Measurements from ENCODE around the gene NRXN3. TPM values are rescaled to one million over a fixed set of nuclear protein-coding genes. Genes with fewer than 3 reads are reported as not detected.

The NRXN3 gene
- total and polyA plus RNA-seq, 2 experiments from 2014 or later = 1.0 to 1.8 TPM

DNA sequence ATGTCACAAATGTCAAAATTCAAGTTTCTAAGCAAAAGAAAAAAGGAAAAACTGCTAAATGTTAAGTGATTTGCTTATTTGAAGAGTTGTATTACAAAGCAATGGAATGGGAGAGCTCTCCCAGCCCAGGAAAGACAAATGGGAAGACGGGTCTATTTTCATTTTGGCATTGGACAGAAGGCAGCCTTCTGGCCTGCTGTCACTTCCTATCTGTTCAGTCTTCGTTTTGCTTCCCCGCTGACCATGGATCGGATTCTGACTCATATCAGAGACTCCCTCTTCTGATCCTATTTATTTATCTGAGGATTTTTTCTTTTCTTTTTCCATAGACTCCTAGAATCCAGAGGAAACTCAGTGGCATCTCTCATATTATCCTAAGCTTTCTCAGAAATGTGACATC, 1406.3 kb downstream of the NRXN3 start:
- Mint-ChIP-seq H3K9me3 (no peaks in the 10 kb centered on the region), H3K4me1 (peaks cover 34% of the 10 kb centered on the region), H3K4me3 (no peak overlapping the region), H3K27ac (no peak overlapping the region), H3K36me3 (ENCODE audit: low read depth) (no peaks in the 10 kb centered on the region), H3K27me3 (ENCODE audit: insufficient read depth, low read depth, poor library complexity) (no peaks in the 10 kb centered on the region)
- Histone ChIP-seq H3K27ac (ENCODE audit: low read depth) (no peak overlapping the region), H2AFZ (no peak overlapping the region), H3F3A (replicated peaks; ENCODE audit: low read depth) (no peaks in the 10 kb centered on the region), H3K27me3 (ENCODE audit: insufficient read depth) (no peaks in the 10 kb centered on the region), H4K20me1 (replicated peaks; ENCODE audit: insufficient read depth) (no peaks in the 10 kb centered on the region), H3K36me3 (ENCODE audit: insufficient read depth) (no peaks in the 10 kb centered on the region), H3K4me3 (no peak overlapping the region), H3K79me2 (replicated peaks; ENCODE audit: insufficient read depth) (no peaks in the 10 kb centered on the region), H3K9me2 (ENCODE audit: insufficient read depth) (no peaks in the 10 kb centered on the region), H3K4me1 (ENCODE audit: insufficient read depth) (0 out of 2 replicates have a peak, but pooled peaks cover 4% of the 10 kb centered on the region), H3K4me2 (no peak overlapping the region)
- no peak for DNase-seq (ENCODE audit: low spot score)
- ATAC-seq = no peak
- TF ChIP-seq STAT1 (IDR thresholded peaks at IDR 0.05; ENCODE audit: unreplicated experiment) (no peak), POLR2AphosphoS5 (IDR thresholded peaks at IDR 0.05; ENCODE audit: low read depth) (no peak), ZNF331 (CRISPR knock-in tag; IDR thresholded peaks at IDR 0.05; ENCODE audit: low read depth) (no peak), EZH2 (IDR thresholded peaks at IDR 0.05; ENCODE audit: low read depth, unreplicated experiment) (no peak), JUNB (IDR thresholded peaks at IDR 0.05; ENCODE audit: unreplicated experiment) (no peak), CREB1 (CRISPR knock-in tag; IDR thresholded peaks at IDR 0.05; ENCODE audit: low read depth) (no peak), ZNF114 (CRISPR knock-in tag; IDR thresholded peaks at IDR 0.05) (no peak), NANOG (IDR thresholded peaks at IDR 0.05; ENCODE audit: borderline replicate concordance) (no peak), EZH2phosphoT487 (IDR thresholded peaks at IDR 0.05; ENCODE audit: unreplicated experiment) (no peak)
- TF ChIP-seq, protein P1, sequence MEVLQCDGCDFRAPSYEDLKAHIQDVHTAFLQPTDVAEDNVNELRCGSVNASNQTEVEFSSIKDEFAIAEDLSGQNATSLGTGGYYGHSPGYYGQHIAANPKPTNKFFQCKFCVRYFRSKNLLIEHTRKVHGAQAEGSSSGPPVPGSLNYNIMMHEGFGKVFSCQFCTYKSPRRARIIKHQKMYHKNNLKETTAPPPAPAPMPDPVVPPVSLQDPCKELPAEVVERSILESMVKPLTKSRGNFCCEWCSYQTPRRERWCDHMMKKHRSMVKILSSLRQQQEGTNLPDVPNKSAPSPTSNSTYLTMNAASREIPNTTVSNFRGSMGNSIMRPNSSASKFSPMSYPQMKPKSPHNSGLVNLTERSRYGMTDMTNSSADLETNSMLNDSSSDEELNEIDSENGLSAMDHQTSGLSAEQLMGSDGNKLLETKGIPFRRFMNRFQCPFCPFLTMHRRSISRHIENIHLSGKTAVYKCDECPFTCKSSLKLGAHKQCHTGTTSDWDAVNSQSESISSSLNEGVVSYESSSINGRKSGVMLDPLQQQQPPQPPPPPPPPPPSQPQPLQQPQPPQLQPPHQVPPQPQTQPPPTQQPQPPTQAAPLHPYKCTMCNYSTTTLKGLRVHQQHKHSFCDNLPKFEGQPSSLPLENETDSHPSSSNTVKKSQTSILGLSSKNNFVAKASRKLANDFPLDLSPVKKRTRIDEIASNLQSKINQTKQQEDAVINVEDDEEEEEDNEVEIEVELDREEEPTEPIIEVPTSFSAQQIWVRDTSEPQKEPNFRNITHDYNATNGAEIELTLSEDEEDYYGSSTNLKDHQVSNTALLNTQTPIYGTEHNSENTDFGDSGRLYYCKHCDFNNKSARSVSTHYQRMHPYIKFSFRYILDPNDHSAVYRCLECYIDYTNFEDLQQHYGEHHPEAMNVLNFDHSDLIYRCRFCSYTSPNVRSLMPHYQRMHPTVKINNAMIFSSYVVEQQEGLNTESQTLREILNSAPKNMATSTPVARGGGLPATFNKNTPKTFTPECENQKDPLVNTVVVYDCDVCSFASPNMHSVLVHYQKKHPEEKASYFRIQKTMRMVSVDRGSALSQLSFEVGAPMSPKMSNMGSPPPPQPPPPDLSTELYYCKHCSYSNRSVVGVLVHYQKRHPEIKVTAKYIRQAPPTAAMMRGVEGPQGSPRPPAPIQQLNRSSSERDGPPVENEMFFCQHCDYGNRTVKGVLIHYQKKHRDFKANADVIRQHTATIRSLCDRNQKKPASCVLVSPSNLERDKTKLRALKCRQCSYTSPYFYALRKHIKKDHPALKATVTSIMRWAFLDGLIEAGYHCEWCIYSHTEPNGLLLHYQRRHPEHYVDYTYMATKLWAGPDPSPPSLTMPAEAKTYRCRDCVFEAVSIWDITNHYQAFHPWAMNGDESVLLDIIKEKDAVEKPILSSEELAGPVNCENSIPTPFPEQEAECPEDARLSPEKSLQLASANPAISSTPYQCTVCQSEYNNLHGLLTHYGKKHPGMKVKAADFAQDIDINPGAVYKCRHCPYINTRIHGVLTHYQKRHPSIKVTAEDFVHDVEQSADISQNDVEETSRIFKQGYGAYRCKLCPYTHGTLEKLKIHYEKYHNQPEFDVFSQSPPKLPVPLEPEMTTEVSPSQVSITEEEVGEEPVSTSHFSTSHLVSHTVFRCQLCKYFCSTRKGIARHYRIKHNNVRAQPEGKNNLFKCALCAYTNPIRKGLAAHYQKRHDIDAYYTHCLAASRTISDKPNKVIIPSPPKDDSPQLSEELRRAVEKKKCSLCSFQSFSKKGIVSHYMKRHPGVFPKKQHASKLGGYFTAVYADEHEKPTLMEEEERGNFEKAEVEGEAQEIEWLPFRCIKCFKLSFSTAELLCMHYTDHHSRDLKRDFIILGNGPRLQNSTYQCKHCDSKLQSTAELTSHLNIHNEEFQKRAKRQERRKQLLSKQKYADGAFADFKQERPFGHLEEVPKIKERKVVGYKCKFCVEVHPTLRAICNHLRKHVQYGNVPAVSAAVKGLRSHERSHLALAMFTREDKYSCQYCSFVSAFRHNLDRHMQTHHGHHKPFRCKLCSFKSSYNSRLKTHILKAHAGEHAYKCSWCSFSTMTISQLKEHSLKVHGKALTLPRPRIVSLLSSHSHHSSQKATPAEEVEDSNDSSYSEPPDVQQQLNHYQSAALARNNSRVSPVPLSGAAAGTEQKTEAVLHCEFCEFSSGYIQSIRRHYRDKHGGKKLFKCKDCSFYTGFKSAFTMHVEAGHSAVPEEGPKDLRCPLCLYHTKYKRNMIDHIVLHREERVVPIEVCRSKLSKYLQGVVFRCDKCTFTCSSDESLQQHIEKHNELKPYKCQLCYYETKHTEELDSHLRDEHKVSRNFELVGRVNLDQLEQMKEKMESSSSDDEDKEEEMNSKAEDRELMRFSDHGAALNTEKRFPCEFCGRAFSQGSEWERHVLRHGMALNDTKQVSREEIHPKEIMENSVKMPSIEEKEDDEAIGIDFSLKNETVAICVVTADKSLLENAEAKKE (CRISPR knock-in tag; IDR thresholded peaks at IDR 0.05) = no peak
- TF ChIP-seq, protein P2, sequence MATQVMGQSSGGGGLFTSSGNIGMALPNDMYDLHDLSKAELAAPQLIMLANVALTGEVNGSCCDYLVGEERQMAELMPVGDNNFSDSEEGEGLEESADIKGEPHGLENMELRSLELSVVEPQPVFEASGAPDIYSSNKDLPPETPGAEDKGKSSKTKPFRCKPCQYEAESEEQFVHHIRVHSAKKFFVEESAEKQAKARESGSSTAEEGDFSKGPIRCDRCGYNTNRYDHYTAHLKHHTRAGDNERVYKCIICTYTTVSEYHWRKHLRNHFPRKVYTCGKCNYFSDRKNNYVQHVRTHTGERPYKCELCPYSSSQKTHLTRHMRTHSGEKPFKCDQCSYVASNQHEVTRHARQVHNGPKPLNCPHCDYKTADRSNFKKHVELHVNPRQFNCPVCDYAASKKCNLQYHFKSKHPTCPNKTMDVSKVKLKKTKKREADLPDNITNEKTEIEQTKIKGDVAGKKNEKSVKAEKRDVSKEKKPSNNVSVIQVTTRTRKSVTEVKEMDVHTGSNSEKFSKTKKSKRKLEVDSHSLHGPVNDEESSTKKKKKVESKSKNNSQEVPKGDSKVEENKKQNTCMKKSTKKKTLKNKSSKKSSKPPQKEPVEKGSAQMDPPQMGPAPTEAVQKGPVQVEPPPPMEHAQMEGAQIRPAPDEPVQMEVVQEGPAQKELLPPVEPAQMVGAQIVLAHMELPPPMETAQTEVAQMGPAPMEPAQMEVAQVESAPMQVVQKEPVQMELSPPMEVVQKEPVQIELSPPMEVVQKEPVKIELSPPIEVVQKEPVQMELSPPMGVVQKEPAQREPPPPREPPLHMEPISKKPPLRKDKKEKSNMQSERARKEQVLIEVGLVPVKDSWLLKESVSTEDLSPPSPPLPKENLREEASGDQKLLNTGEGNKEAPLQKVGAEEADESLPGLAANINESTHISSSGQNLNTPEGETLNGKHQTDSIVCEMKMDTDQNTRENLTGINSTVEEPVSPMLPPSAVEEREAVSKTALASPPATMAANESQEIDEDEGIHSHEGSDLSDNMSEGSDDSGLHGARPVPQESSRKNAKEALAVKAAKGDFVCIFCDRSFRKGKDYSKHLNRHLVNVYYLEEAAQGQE (IDR thresholded peaks at IDR 0.05; ENCODE audit: unreplicated experiment) = no peak
- TF ChIP-seq, protein P3, sequence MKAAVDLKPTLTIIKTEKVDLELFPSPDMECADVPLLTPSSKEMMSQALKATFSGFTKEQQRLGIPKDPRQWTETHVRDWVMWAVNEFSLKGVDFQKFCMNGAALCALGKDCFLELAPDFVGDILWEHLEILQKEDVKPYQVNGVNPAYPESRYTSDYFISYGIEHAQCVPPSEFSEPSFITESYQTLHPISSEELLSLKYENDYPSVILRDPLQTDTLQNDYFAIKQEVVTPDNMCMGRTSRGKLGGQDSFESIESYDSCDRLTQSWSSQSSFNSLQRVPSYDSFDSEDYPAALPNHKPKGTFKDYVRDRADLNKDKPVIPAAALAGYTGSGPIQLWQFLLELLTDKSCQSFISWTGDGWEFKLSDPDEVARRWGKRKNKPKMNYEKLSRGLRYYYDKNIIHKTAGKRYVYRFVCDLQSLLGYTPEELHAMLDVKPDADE (IDR thresholded peaks at IDR 0.05) = no peak
- TF ChIP-seq, protein P4, sequence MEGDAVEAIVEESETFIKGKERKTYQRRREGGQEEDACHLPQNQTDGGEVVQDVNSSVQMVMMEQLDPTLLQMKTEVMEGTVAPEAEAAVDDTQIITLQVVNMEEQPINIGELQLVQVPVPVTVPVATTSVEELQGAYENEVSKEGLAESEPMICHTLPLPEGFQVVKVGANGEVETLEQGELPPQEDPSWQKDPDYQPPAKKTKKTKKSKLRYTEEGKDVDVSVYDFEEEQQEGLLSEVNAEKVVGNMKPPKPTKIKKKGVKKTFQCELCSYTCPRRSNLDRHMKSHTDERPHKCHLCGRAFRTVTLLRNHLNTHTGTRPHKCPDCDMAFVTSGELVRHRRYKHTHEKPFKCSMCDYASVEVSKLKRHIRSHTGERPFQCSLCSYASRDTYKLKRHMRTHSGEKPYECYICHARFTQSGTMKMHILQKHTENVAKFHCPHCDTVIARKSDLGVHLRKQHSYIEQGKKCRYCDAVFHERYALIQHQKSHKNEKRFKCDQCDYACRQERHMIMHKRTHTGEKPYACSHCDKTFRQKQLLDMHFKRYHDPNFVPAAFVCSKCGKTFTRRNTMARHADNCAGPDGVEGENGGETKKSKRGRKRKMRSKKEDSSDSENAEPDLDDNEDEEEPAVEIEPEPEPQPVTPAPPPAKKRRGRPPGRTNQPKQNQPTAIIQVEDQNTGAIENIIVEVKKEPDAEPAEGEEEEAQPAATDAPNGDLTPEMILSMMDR (conservative IDR thresholded peaks at IDR 0.05; ENCODE audit: low read depth in 2 of 2) = no peak

Measured in GM23338 (cell line).